Measurements from ENCODE around the gene STEAP1B.
"Not testable (repeated sequence)": the region's sequence is repeated elsewhere in the genome, so short reads cannot be mapped to it uniquely, and the experiment has no call there.

STEAP1B gene

DNA sequence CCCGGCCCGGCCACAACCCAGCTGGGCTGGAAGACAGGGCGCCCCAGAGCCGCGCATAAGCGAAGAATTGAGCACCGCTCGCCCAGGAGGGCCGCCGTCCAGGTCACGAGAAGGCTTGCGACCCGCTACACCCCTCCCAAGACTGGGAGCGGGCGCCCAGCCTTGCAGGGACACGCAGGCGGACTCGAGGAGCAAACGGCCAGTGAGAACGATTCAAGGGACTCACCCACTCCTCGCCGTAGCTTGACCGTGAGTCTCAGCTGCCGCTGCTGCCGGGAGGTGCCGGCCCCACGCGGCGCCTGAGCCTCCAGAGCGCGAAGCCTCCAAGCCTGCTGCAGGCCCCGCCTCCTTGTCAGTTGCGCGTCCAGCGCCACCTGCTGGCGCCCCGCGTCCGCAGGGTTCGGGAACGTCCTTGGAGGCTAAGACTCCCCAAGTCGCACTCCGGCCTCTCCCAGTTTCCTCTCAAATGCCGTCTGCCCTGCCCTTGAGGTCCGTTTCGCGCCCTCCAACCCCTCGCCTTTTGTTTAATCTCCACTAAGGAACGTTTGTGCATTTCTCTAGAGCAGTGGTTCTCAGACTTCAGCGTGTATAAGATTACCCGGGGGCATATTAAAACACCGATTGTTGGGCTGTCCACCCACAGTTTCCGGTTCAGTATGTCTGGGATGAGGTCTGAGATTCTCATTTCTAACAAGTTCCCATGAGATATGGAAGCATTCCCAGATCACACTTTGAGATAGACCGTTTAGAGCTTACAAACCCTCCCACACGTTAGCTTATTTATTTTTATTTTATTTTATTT is at the start of gene STEAP1B:
Gene STEAP1B, minus strand, starts transcription at position 301 of the 802 bp plus-strand sequence. CDS start 5,333 bp downstream, outside the sequence.
- peak; percentile 73 for DNase-seq (ENCODE audit: low spot score)

DNA sequence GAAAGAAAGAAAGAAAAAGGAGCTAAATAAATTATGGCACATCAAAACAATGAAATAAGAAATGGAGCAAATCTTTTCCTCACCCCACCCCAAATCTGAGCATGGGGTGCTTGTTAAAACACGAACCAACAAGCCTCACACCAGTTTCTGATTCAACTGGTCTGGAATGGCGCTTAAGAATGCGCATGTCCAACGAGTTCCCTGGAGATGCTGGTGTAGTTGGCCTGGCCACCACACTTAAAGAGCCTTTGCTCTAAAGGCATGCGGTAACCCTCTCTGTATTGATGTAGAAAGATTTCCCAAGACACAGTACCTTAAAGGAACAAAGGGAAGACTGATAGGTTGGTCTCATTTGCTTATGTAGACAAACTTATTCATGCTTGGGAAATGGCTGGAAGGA is 49.1 kb upstream of the STEAP1B start:
- no peak for DNase-seq (ENCODE audit: low spot score)

DNA sequence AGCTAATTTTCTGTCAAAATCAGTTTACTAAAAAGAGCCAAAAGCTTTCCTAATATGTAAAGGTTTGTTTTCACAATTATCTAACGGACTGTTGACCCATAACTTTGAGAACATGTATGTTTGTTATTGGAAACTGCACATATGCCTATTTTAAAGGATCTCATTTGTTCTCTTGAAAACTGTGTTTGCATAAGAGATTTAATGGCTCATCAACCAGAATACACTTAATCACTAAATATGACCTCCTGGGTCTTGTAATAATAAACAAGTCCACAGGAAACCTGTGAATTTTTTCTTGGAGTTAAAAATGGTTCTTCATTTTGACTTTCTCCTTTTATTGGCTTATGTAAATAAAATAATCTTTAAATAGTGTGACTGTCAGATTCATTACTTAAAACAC is 48.3 kb upstream of the STEAP1B start:
- DNase-seq (ENCODE audit: low spot score): no peak

DNA sequence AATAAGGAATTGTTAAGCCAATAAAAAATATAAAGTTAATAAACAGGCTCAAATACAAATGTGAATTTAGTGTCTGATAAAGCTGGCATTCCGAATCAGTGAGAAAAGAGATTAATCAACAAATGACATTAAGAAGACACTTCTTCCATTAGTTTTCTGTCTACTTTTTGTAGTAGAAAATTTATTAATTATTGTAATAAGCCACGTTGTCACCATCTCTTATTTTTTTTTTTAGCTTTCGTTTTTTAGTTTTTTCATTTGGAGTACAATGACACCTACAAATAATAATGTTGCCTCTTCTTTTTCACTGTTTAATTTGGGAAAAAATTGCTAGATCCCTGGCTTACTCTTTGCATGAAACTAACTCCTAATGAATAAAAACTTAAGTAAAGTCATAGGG is 46.8 kb upstream of the STEAP1B start:
- DNase-seq (ENCODE audit: low spot score): no peak

DNA sequence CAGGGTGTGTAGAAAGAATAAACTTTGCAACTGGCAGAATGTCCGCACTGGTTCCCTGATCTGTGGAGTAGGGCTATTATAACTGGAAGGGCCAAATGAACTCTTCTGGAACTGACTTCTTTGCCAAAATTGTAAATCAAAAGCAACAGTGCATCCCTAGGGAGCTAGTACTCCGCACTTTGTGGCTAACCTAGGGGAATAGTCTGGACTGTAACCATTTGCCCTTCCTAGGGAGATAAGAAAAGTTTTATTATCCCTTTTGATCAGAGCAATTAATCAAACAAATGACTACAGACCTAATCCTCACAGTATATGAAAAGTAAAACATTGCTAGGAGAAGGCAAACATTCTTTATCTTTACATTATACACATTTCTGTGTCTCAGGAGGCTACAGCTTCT is 45.5 kb upstream of the STEAP1B start:
- DNase-seq (ENCODE audit: low spot score): no peak

DNA sequence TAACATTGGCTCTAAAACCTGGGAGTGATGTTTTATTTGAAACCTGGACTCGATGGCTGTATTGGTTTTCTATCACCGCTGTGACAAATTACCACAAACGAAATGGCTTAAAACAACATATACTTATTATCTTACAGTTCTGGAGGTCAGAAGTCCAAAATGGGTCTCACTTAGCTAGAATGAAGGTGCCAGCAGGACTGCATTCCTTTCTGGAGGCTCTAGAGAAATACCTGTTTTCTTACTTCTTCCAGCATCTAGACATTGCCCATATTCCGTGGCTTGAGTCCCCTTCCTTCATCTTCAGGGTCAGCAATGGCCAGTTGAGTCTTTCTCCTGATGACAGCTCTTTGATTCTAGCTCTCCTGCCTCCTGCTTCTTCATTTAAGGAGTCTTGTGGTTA is 44.3 kb upstream of the STEAP1B start:
- DNase-seq (ENCODE audit: low spot score): no peak

DNA sequence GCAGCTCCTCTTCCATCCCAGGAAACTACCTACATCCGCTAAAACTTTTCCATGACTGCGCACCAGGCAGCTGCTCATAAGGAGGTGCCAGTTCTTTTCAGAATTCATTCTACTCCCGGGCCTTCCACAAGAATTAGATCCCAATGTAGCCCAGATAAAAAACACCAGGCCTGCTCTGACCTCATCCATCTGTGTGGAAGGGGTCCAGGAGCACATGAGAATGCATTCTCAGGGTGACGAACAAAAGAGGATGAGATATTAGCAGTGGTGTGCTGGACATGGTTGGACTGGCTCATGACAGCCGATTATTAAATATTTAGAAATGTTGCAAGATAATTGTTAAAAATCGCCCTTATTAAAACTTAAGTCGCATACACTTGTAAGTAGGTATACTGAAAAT is 43.2 kb upstream of the STEAP1B start:
- DNase-seq (ENCODE audit: low spot score): no peak

DNA sequence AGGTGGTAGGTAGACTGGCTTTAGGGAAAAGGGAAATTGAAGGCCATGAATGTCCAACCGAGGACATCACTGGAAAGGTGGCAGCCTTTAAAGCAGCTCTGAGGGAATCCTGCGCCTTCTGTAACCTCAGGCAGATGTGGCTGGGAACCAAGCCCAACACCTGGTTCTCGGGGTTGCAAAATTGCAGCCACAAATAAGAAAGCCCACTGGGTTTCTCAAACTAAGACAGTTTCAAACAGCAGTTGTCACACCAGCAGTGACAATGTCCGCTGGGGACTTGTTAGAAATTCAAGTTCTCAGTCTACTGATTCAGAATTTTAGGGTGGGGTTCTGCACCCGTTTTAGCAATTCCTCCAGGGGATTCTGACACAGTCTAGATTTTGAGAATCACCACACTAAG is 42.7 kb upstream of the STEAP1B start:
- no peak for DNase-seq (ENCODE audit: low spot score)

DNA sequence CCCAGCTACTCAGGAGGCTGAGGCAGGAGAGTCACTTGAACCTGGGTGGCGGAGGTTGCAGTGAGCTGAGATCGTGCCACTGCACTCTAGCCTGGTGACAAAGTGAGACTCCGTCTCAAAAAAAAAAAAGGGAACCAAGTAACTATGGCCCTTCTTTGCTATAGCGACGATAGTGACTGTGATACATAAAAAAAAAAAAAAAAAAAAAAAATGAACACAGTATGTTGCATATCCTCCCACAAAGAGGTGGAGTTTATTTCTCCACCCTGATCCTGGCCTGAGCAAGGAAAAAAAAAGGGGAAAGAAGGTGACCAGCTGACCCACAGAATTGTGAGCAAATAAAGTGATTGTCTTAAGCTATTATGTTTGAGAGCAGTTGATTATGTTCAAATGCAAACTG is 42.3 kb upstream of the STEAP1B start:
- DNase-seq (ENCODE audit: low spot score): no peak

DNA sequence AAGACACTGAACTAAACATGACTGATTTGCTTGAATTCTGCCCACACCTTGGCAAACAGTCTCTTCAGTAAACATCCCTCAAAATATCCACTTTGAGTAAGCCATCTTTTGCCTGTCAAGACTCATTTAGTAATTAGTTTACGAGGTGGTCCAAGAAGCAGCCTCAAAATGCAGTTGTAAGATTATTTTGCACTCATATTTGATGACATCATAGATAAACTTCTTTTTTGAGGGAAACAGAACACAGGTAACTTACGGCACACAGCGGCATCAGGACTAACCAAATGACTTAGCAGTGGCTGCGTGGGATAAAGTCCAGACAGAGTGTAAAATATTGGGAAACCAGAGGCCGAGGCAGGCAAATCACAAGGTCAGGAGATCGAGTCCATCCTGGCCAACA is 41.8 kb upstream of the STEAP1B start:
- no peak for DNase-seq (ENCODE audit: low spot score)

DNA sequence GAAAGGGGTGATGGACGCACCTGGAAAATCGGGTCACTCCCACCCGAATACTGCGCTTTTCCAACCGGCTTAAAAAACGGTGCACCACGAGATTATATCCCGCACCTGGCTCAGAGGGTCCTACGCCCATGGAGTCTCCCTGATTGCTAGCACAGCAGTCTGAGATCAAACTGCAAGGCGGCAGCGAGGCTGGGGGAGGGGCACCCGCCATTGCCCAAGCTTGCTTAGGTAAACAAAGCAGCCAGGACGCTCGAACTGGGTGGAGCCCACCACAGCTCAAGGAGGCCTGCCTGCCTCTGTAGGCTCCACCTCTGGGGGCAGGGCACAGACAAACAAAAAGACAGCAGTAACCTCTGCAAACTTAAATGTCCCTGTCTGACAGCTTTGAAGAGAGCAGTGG is 28.5 kb upstream of the STEAP1B start:
- DNase-seq (ENCODE audit: low spot score): not testable (repeated sequence)

DNA sequence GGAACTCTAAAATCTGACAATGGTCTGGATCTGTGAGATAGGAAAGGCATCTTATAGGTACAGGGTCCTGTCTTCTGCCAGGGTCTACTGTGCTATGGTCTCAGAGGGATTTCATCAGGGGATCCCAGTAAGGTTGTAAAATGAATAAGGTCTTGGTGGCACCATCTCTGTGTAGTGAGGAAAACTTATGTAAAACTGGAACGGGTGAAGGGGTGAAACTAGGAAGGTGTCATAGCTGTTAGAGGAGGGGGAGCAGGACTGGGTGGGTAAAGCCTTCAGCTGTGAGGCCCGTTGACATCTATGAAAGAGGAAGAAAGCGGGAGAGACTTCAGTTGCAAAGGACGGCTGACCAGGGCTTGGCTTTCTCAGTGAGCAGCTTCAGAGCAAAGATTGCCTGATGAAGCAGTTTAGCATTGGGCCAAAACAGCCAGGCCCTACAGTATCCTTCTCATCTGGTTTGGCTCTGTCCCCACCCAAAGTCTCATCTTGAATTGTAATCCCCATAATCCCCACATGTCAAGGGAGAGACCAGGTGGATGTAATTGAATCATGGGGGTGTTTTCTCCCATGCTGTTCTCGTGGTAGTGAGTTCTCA is 24.5 kb upstream of the STEAP1B start:
- DNase-seq (ENCODE audit: low spot score): not testable (repeated sequence)

DNA sequence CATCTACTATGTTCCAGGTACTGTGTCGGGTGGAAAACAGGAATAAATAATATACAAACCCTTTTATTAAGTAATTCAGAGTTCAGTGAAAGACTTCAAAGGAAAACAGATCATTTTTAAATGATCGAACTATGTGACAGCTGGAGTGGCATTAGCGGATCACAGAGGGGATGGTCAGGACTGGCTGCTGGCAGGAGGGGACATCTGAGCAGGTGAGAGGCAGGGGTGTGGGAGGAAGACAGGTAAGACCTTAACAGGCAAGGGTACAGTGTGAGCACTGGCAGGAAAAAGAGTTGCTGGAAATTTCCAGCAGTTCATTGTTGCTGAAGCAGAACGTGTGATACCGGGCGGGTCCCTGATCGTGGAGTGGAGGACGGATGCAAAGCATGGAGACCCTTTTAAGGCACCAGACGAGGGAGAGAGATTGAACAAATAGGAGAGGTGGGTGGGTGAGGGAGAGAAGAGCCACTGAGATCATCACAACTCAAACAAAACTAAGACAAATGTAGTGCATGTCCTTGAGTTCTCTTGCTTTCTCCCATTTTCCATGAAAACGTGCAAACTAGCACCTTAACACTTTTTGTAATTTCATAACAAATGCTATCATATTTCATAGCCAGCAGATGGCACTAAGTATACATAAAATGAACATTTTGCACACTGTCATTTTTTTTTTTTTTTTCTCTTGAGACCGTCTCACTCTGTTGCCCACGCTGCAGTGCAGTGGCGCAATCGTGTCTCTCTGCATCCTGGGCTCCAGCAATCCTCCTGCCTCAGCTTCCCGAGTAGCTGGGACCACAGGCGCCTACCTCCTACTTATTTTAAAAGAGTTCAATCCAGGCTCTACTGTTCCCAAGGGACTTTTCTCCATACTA is 23.7 kb upstream of the STEAP1B start:
- not testable (repeated sequence) for DNase-seq (ENCODE audit: low spot score)

DNA sequence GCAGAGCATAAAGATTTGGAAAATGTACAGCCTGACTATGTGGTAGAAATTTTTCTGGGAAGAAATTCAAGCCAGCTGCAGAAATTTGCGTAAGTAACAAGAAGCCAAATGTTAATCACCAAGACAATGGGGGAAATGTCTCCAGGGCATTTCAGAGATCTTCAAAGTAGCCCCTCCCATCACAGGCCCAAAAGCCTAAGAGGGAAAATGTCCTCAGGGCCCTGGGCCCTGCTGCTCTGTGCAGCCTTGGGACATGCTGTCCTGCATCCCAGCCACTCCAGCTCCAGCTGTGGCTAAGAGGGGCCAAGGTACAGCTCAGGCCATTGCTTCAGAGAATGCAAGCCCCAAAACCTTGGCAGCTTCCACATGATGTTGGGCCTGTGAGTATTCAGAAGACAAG is 19.6 kb upstream of the STEAP1B start:
- DNase-seq (ENCODE audit: low spot score): not testable (repeated sequence)

DNA sequence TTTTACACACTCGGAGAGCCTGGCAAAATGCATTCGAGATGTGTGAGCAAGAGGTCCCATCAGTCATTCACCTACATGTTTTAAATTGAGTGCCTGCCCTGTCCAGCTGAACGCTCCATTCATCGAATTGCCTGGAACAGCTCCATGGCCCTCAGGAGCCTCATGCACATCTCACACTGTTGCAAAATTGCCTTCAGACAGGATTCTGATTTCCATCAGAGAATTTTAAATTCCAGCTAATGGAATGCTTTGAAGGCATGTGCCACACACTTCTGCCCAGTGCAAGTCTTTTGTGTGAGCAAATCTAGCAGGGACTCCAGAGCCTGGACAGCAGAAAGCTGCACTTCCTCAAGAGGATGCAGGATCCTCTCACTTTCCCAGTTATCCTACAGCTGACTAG is 17.0 kb upstream of the STEAP1B start:
- DNase-seq (ENCODE audit: low spot score): not testable (repeated sequence)

DNA sequence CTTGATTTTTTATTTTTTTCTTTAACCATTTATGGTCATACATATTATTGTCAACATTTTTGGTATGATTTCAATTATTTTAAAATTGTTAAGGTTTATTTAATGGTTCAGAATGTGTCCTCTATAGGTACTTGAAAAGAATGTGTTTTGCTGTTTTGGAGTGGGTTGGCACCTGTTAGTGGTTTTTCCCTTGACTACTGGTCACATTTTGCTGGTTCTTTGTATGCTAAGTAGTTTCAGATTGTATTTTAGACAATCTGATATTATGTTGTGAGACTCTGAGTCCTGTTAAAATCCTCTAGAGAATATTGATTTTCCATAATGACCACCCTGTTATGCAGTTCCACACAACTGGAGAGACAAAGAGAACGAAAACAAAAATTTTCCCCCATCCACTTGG is 15.0 kb upstream of the STEAP1B start:
- DNase-seq (ENCODE audit: low spot score): not testable (repeated sequence)

DNA sequence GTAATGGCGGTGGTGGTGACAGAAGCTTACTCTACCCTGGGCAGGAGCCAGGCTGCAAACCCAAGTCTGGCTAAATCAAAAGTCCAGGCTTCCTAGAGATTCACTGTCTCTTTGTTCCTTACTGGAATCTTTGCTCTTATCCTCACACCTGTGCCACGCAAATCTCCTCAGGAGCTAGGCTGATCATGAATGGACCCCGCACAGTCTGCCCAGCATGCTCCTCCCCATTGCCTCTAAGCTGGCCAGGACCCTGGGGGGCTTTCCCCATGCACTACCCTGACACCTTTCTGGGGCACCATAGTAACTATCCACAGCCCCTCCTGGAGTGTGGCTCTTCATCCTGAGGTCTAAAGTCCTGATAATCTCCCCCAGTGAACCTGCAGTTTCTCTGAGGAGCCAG is 7.3 kb upstream of the STEAP1B start:
- DNase-seq (ENCODE audit: low spot score): not testable (repeated sequence)

DNA sequence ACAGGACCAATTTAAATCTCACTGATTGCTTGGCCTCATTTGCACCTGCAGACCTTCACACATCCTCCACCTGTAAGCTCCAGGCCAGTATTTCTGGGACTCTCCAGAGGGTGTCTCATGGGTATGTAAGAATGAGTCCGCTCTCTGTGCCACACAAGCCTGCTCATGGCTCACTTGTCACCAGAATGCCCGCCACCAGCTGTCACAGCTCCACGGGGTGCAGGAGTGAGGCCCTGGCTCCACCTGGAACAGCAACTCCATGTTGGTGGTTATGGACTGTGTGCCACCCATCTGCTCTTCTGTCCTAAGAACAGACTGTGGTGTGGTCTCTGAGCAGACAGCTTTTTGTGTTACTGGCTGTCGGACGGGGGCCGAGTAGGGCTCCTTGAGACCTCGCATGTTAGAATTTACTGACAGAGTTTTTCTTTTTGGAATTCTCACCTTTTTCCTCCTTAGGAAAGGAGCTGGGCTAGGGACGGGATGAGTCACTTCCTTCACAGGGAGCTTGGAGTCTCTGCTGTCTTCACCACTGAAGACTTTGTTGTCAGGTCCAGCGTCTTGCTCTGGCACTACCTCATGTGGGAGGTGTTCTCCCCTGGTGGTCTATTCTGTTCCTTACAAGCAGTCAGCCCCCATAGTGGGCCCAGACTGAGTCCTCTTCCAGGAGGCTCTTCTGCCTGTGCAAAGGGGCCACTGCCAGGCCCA is 6.5 kb upstream of the STEAP1B start:
- DNase-seq (ENCODE audit: low spot score): not testable (repeated sequence)

DNA sequence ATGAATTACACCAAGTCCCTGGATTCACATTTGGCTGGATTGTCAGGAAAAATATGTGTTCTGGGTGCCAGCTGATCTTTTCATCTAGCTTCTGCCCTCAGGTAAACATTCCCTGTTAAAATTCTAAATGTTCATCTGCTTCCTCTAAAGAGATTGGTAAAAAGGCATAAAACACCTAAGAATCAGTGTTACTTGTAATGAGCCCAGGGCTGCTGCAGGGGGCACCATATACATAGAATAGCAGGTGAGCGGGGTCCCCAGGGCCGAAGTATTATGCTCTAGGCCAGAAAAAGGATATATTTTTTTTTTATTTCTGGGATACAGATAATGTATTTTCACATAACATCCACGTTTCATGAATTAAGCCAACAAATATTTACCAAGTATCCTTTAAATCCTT is 4.5 kb upstream of the STEAP1B start:
- not testable (repeated sequence) for DNase-seq (ENCODE audit: low spot score)

DNA sequence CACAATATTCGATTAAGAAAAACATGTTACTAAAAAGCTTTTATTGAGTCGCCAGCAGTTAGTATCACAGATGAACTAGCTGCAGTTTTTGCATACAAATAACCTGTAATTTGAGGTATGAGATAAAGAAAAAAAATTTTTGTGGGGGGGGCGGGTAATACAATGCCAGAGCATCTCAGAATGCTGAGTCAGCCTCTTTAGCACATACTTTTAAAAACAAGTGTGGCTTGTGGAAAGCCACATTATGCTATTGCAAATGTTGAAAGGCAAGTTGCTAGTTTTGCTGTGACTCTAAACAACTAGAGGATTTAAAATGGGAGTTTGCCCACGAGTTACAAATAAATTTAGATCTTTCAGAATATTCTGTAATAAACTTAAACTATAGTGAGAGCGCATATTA is 2.1 kb upstream of the STEAP1B start:
- DNase-seq (ENCODE audit: low spot score): not testable (repeated sequence)

DNA sequence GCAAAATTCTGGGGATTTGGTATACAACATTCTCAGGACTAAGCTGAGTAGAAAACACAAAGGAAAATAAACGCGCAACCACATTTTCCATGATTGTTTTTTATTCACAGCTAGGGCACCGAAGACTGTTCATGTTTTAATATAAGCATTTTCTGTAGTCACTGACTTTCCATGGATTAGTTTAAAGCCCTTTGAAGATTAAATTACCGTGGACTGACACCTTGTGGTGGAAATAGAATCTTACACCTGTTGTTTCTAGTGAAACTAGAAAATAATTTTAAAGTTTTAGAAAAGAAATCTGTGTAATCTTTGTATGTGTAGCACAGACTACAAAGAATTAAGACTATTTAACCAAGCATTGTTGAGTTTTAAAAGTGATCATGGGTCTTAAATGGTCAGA is 1.3 kb upstream of the STEAP1B start:
- DNase-seq (ENCODE audit: low spot score): peak; percentile 42

DNA sequence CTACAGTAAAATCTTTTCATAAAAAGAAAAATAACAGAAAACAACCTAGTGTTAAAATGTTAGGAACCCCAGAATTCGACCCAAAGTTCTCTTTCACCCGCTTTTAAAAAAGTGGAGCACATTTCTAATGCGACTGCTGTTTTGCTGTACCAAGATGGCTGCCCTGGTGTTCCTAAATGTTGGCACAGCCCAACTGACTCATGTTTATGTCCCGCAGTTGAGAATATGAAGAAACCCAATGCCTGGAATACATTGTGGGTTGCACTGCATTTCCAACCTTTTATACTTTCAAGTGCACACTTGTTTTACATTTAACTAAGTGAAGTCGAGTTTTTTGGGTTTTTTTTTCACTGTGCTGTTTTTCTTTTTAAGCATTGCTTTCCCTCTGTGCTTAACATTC is 944 bp downstream of the STEAP1B start:
- no peak for DNase-seq (ENCODE audit: low spot score)

All from cerebellar cortex (tissue), 1 donor.